ENCODE results near the gene KLF7.
A peak's percentile ranks its signal among the peaks of the same experiment; 100 is the strongest.

KLF7 gene

DNA sequence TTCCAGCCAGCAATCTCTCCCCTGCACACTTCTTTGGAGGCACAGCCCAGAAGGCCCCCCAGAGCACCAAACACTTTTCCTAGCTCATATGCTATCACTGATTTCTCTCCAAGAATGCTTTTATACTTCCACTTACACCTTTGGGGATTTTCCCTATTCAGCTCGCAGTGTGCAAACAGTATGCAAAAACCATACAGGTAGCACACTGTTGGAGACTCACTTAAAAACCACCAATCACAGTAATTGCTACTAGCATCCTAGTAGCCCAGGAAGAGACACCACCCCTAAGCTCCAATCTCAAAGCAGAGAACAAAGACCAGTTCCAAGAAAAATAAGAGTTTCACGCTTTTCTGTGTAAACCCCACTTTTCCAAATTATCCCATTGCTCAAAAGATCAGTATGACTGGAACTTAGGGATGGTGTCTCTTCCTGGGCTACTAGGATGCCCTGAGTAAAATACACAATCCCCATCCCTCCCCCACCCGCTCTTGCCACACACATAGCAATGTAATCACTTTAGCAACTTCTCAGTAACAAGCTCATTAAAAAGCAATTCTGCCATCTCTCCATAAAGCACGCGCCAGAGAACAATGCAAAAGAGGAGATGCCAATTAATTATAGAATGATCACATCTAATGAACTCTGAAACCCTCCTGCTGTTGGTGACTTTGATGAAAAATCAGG, 43.0 kb downstream of the KLF7 start:
- DNase-seq = no peak

DNA sequence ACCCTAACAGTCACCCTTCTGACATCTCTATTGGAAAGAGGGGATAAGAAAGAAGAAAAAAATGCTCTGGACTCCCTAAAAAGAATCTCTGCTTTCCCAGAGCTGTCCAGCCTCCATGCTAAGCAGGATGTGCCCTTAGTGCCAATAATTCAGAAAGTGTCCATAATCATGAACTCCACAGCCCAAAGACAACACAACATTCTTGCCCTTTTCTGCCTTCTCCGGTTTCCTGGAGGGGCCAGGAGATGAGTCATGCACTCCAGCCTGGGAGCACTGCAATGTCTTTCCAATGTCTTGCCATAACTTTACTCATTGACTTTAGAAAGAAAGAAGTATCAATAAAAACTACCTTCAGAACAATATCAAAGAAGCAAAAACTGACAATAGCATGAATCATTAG, 44.0 kb downstream of the KLF7 start:
- no peak for DNase-seq

DNA sequence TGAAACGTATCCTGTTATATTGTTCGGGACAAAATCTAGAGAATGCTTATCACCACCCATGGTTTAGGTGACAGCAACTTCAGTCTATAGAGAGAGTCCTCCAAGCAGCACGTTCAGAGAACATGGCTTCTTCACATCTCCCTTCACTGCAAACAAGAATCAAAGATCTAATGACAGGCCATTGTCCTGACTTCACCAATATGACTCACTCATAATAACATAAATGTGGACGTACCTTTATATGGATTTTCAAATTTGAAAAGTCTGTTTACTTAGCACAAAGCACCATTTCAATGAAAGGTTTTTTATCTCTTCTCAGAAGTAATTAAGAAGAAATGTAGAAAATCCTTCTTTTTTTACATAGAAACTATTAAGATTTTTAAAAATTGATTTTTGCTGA, 46.7 kb downstream of the KLF7 start:
- no peak for DNase-seq

DNA sequence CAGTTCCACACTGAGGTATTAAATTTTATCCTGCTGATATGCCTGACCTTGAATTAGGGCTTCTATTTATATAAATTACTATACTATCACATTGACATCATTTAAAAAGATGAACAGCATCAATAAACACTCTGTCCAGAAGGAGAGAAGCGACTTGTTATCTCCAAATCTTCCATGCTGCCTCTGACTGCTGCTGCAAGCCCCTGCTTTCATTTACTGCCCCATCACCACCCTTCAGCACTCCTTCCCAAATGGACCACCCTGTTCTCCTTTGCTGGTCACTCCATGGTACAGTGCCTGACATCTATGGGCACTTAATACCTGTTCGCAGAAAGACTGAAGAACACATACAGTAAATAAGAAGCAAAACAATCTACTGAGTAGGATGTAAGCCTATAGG, 48.1 kb downstream of the KLF7 start:
- no peak for DNase-seq

- DNase-seq = no peak
Observed at GRCh38 chr2:207115715-207116364, 49.9 kb downstream of the KLF7 start.

- no peak for DNase-seq
Observed at GRCh38 chr2:207113414-207113813, 52.3 kb downstream of the KLF7 start.

DNA sequence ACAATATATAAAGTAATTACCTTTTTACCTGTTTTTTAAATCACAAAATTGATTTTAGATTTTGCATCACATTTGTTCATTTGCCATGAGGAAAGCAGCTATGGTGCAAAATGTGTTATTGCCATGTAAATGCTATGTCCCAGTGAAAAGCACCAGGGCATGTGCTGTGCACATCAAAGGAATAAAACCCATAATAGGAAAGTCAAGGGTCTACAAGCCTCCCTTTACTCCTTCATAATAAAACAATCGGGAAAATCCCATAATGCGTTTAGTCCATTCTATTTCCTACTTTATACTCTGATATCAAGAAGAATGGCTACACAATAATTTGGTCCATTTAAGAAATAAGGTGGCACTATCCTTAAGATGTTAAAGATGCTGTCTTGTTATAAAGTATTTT, 53.0 kb downstream of the KLF7 start:
- no peak for DNase-seq

- no peak for DNase-seq
Observed at GRCh38 chr2:207112383-207112782, 53.4 kb downstream of the KLF7 start.

GRCh38 chr2:207111757-207112156, 54.0 kb downstream of the KLF7 start:
- DNase-seq = no peak

GRCh38 chr2:207110715-207111114, 55.0 kb downstream of the KLF7 start:
- DNase-seq = no peak

DNA sequence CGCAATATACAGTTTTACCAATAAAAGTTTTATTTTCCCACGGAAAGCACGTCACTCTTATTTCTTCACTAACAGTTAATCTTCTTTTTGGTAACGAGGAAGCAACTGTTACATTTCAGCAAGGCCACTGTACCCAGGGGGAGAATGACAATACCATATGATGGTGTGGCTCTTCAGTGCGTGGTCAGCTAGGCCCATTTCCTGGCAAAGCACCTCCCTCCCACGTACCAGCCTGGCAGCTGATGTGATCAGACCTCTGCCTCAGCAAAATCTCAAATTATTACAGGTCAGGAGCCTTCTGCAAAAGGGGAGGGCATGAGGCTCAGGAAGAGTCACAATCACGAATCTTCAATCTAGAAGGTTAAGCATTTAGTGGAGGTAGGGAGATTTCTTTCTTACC, 55.4 kb downstream of the KLF7 start:
- no peak for DNase-seq

GRCh38 chr2:207109768-207110167, 56.0 kb downstream of the KLF7 start:
- DNase-seq = no peak

GRCh38 chr2:207108440-207108839, 57.3 kb downstream of the KLF7 start:
- DNase-seq = no peak

GRCh38 chr2:207107551-207107950, 58.2 kb downstream of the KLF7 start:
- DNase-seq = peak; percentile 46

- DNase-seq = no peak
Observed at GRCh38 chr2:207107131-207107530, 58.6 kb downstream of the KLF7 start.

- no peak for DNase-seq
Observed at GRCh38 chr2:207103132-207103531, 62.6 kb downstream of the KLF7 start.

DNA sequence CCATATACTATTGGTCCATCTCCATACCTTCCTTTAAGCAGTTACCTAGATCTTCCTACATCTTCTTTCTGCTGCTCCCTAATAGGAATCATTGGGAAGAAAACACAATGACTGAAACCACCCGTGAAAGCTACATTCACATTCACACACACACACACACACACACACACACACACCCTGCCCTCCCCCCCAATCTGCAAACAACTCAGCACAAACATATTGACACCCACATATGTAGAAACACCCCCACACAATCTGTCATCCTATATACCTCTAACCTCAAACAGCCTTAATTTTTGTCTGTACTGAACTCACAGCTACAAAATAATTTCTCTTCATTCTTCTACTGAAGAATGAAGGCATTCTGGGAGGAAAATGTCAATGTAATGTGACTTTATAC, 63.8 kb downstream of the KLF7 start:
- no peak for DNase-seq

DNA sequence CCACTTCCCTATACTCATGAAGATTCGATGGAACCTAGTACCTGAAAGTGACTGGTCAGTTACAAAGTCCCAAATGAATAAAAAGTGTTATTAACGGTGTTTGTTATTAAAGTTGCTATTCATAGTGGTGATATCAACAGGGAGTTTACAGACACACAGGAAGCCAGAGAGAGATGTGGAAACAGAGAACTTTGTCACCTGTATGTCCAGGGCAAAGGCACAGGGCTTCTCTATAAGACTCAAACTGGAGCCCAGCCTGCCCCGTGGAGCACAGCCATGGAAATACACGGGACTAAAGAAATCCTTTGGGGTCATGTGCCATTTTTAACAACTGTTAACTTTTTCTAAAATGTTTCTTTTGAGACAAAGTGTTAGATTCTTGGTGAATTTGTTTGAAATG, 68.5 kb downstream of the KLF7 start:
- DNase-seq = no peak

GRCh38 chr2:207095963-207096362, 69.8 kb downstream of the KLF7 start:
- no peak for DNase-seq

DNA sequence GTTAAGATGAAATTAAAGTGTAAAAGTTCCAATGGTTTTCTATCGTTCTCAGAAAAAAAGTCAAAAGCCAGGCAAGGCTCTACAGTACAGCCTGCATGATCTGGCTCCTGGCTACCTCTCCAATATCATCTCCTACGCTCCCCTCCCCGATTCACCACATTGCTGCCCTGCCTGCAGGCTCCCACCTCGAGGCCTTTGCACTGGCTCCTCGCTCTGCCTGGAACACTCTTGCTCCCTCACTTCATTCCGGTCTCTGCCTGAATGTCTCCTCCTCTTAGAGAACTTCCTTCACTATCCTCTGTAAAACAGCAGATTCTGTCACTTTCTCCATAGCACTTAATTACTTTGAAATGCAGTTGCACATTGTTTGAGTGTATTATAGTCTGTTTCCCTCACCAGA, 72.5 kb downstream of the KLF7 start:
- DNase-seq = no peak

- DNase-seq = no peak
Observed at GRCh38 chr2:207092818-207093217, 72.9 kb downstream of the KLF7 start.

DNA sequence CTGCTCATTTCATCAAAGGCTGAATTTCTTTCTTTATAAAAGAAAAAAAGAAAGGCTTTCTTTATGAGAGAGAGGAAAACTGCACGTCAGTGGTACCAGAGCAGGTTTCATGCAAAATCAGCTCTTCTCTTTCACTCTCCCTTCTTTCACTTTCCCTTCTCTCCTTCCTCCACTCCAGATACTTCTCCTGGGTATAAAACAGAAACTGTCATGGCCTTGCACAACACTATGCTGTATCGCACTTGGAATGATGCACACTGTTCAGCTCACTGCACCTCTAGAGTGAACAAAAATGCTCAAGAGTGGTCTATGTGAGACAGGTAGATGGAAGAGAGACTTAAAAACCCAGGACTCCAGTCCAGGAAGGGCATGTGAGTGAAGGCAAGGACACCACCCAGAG, 73.8 kb downstream of the KLF7 start:
- no peak for DNase-seq

DNA sequence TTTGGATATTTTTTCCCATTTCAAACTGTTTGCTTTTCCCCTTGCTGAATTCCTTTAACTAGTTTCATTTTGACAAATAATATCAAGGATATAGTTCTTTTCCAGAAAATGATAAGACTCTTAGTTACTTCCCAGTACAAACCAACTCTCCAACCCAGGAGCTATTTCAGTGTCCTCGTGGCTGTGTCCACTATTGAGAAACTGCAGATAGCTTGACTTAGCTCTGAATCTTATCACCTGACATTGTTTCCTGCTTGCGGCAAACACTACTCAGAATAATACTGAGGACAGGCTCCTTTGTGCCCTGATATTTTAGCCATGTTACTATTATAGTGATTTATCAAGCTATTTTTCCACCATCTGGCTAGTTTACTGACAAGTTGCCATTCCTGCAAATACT, 74.6 kb downstream of the KLF7 start:
- no peak for DNase-seq

GRCh38 chr2:207090389-207090788, 75.4 kb downstream of the KLF7 start:
- no peak for DNase-seq

- DNase-seq = no peak
Observed at GRCh38 chr2:207088839-207089238, 76.9 kb downstream of the KLF7 start.

Data from KG1 (cell line).